HG02642 (cell line): ENCODE data around the gene C1QTNF6.
A peak's percentile ranks its signal among the peaks of the same experiment; 100 is the strongest.
"Not testable (repeated sequence)": the region's sequence is repeated elsewhere in the genome, so short reads cannot be mapped to it uniquely, and the experiment has no call there.

Experiments used
- ATAC-seq: cut with Tn5 transposase; IDR thresholded peaks from one replicate; pipeline ENCODE4 v1.9.1; 2021; ENCODE audit warnings: mild to moderate bottlenecking; ENCODE audit not compliant: unreplicated experiment, poor library complexity

The C1QTNF6 gene

DNA sequence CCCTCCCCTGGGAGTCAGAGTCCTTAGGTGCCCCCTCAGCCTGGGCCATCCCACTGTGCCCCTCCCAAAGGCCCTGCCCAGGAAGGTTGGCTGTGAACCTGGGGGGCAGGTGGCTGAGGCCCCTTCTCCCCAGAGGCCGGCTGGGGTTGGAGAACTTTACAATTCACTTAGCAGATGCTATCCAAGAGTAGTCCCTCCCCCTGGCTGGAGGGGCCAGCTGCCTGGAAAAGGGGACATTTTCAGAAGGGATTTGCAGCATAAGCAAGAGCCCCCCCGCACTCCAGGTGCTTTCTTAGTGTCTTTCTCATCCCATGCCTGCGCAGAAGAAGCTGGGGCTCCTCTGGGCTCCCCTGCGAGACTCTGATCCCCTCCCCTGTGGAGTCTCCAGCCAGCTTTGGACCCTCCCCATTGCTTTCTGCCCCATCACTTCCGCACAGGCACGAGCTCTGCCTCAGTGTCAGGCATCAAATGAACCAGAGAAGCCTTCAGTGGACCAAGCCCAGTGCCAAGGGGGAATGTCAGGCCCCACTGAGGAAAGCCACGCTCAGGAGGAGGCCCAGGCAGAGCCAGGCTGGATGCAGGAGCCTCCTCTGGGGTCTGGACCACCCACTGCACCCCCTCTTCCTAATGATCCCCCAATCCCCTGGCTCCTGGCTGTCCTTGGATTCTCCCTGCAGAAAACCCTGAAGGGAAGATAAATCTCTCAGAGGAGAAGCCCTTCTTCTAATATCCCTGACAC lies 20.5 kb upstream of the C1QTNF6 start:
- no peak for ATAC-seq

DNA sequence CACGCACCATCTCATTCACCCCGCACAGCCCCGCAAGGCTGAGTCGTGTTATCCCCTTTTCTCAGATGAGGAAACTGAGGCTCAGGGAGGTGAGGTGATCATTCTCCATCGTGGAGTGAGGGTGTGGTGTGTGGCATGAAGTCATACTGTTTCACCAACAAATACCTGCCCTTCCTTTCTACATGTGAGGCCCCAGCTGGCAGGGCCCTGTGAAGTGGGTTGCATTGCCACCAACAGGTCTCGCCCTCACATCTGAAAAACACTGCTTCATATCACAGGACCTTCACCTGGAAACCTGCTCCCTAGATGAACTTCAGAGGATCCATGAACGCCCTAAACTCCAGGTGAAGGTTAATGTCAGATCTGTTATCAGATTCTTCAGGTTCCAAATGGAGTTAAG lies 19.9 kb upstream of the C1QTNF6 start:
- ATAC-seq: no peak

DNA sequence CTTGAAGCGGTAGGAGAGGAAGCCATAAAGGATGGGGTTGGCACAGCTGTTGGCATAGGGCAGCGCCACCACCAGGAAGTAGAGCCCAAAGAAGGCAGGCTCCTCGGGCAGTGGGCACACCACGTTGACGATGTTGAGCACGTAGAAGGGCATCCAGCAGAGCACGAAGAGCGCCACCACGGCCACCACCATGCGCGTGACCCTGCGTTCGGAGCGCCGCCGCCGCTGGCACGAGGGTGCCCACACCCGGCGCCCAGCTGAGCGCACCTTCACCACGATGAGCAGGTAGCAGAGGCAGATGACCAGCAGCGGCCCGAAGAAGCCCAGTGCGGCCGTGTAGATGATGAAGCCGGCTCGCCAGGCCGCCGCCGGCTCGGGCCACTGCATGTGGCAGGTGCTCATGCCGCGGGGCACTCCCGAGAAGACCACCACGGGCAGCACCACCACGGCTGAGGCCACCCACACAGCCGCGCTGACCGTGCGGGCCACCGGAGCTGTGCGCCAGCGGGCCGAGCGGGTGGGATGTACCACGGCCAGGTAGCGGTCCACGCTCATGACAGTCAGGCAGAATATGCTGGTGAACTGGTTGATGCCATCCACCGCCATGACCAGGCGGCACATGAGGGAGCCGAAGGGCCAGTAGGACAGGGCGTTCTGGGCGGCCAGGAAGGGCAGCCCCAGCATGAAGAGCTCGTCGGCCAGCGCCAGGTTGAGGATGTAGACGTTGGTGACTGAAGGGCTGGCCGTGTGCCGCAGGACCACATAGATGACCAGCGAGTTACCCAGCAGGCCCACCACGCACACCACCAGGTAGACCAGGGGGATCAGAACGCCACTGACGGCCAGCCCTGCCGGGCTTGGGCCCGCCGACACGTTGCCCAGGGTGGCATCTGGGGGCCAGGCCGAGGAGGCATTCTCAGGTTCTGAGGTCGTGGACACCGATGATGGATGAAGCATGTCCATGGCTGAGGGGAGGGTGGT lies 19.1 kb upstream of the C1QTNF6 start:
- ATAC-seq: no peak

DNA sequence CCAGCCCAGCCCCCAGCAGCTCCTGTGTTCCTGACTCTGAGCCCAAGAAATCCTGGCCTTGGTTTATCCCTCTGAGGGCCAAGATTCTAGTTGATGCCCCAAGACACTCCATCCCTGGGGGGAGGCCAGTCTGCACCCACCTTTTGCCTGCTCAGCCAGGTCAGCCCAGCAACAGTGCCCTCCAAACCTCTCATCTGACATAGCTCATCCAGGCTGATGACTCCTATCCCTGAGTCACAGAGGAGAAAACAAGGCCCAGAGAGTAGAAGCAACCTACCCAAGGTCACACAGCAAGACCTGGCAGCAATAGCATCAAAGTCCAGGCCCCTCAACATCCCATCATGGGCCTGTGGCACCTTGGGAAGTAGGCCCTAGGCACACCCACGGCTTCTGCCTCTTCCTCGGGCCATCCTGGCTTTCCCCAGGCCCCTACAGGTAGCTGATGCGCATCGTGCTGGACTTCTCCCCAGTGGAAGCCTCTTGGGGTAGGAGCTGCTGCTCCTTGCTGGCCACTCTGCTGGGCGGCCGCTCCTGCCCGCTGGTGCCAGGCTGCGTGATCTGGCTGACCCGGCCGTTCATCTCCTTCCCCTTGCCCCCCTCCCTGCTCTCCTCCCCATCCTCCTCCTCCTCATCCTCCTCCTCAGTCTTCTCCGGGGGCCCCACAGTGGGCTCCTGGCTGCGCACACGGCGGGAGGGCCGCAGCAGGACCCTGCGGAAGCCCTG lies 18.2 kb upstream of the C1QTNF6 start:
- no peak for ATAC-seq

DNA sequence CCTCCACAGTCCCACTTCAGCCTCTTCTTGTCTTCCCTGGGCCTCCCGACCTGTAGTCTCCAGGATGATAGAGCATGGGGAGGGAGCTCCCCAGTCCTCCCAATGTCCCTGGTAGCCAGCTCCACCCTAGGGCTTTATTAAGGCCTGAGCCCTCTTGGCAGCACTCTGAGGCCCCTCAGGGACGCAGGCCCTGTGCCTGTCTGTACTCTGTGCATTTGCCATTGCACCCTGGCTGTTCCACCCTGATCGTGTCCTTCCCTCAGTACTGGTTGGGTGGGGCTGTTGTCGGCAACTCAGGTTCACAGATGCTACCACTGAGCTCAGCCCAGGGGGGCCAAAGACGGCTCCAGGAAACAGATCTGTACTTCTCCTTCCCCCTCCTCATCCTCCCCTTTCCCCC lies 17.0 kb upstream of the C1QTNF6 start:
- ATAC-seq: no peak

DNA sequence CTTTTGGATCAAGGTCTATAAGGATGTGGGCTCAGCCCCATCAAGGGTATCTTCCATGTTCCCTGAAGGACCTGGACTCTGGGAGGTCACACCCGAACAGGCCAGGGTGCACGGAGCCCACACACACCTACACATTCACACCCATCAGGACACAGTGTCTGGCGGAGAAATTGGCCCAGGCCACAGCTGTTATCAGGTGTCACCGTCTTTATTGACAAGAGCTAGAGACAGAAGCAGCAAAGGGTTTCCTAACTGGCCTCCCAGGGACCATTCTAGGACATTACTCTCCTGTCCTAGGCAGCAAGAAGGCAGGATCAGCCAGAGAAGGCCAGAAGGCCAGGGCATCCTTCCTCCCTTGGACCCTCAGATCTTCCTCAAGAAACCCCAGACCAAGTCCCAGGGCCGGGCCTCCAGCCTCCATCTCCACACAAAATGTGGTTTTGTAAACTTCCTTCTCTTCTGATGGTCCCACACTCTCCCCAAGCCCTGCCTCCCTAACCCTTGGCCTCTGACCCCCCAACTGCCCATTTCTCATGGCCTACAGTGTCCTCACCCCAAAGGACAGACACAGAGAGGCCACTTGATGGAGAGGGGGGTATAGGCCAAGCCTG lies 16.1 kb upstream of the C1QTNF6 start:
- ATAC-seq: no peak

DNA sequence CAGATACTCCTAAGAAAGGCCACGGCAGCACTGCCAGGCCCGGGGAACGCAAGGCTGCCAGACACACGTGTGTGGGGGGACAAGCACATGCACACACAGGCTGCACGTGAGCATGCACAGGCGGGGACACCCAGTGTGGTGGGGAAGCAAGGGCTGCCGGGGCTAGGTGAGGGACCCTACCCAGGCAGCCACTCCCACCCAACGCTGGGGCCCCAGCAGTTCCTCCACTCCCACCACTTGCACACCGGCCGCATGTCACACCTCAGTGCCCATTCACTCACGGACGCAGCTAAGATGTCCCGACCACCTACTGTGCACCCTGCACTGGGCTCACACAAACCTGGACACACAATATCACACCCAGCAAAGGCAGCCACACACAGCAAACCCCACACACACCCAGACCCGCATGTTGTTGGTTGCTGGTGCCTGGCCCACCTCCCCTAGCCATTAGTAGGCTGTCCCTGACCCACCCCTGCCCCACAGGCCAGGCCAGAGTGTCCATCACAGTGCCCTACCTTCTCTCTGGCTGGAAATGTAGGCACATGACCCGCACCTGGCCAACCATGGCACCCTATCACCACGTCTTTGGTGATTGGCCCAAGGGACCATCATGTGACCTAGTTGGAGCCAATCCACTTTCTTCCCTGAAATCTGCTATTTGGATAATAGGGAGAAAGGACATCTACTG lies 15.5 kb upstream of the C1QTNF6 start:
- no peak for ATAC-seq

DNA sequence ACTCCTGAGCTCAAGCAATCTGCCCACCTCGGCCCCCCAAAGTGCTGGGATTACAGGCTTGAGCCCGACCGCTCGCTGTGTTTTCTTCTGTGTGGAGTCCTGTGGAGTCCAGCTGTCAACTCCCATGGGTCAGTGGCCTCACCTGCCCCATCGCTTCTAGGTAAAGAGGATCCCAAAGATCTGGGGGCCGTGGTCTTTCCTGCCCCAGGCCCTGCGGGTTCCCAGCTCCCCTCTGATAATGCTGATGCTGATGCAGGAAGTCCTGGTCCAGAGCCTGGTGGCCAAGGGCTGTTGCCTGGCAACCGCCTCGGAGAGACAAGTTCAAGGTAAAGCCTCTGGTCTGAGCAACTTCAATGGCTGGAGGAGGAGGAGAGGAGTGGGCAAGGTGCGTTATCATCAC lies 14.7 kb upstream of the C1QTNF6 start:
- ATAC-seq: no peak

DNA sequence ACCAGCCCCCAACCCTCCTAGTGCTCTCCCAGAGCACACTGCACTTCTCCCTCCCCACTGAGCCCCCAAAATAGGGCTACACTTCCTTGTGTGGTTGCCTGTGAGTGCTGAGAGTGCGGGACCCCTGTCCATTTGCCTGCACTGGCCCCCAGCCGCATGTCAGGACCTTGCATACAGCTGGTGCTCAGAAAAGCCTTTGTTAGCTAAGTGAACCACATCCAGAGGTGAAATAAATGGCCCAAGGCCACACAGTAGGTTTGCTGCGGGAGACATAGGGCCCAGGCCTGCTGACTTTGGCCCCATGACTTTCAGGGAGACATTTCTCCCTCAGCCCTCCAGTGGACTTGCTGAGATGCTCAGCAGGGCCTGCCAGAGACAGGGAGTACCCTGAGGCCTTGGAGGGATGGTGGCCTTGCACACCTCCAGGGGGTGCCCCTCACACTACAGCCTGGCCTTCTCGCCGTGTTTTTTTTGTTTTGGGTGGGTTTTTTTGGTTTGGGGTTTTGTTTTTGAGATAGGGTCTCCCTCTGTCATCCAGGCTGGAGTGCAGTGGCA lies 14.0 kb upstream of the C1QTNF6 start:
- no peak for ATAC-seq

DNA sequence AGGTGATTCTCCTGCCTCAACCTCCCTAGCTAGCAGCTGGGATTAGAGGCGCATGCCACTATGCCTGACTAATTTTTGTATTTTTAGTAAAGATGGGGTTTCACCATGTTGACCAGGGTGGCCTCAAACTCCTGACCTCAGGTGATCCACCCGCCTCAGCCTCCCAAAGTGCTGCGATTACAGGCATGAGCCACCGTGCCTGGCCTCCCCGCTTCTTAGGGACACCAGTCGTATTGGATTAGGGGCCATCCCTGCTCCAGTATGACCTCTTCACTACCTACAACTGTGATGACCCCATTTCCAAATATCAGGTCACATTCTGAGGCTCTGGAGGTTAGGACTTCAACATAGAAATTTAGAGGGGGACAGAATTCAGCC lies 13.4 kb upstream of the C1QTNF6 start:
- not testable (repeated sequence) for ATAC-seq

DNA sequence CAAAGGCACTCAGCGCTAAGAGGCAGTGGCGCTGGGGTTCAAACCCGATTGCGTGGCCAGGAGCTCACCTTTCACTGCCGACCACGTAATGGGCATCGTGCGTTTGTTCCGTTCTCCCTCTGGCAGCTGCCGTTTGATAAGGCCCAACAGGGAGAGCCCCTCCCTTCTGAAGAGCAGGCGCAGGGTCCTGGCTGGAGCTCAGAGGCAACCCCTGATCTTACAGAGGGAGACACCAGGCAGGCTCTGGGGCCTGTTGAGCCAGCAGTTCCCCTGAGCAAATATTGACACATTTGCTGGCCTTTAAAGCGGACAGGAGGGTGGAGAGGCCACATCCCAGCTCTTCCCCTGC lies 11.7 kb upstream of the C1QTNF6 start:
- no peak for ATAC-seq

DNA sequence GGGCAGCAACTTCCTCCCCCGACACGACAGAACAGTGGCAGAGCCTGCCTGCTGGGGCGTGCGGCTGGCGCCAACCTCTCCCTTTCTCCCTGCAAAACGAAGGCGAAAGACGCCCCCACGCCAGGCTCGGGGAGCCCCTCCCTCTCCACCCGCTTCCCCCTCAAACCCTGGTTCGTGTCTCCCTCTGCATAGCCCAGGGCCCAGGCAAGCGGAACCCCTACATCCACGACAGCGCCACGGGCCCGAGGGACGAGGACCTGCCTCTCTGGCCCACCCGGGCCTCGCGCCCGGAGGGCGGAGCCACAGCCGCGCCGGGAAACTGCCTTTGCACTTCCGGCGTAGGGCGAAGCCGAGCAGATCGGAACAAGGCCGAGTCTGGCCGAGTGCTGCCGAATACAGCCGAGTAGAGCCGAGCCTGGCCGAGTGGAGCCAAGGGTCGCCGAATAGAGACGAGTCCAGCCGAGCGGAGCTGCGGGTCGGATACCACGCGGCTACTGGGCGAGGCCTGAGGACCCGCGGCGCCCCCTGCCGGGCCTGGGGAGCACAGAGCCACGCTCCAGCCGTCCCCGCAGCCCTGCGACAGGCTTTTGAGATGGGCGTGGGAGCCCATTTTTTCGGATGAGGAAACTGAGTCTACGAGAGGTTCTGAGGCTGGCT lies 11.2 kb upstream of the C1QTNF6 start:
- ATAC-seq: peak; percentile 93

DNA sequence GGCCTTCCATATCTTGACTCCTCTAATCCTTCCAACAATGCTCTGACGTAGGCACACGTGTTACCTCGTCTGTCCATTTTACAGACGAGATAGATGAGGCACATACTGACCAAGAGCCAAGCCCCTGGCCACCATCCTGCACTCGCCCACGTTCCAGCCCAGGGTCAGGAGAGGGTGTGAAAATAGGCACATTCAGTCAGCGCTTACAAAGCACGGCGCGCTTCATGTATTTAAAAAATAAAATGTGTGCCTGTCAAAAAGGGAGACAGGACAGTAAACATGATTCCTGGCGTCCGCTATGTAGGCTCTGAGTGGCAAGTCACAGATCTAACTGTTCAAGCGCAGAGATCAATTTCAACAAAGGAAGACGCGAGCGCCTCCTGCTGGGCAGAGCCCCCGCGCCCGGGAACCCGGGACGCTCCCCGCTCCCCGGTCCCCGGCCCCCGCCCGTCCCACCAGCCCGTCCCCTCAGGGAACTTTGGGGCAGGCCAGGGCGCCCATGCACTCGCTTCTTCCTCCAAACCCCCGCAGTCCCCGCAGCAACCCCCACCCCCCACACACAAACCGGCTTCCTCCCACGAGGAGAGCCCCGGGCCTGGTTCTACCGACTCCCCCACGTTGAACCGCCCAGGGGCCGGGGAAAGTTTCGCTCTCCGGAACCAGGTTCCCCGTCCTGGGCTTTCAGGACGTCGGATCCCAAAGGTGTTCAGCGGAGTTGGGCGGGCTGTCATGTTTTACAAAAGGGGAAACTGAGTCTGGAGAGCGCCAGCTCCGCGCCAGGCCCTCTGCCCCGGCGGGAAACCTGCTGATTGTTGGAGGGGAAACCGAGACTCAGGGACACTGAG lies 10.4 kb upstream of the C1QTNF6 start:
- ATAC-seq: peak; percentile 32

DNA sequence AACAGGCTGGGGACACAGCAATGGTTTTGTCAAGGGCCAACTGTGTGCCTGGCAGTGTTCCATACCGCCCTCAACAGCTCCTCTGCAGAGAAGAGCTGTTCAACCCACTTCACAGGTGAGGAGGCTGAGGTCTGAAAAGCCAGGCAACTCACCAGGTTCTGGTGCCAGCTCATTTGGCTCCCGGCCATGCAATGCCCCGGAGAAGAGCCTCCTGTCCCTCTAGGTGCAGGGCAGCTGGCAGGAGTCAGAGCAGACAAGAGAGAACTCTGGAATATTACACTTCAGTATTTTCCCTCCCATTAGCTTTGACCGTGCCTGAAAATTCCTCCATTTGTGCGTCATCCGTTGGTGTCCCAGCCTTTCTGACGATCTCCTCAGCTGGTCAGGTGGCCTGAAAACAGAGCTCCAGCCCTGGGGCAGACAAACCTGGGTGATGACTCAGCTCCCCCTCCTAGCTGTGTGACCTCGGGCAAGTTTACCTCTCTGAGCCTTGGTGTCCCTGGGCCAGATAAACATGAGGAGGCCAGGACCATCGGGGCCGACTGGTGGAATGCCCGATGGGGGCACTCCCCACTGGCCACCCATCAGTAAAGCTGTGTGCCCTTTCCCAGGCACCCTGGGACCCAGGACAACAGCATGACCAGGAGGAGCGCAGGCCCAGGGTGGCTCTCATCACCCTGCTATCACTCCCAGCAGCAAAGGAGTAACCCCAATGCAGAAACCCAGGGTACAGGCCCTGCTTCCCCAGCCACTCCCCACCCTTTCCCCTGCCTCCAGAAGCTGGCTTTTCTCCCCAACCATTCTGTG lies 9.6 kb upstream of the C1QTNF6 start:
- no peak for ATAC-seq

DNA sequence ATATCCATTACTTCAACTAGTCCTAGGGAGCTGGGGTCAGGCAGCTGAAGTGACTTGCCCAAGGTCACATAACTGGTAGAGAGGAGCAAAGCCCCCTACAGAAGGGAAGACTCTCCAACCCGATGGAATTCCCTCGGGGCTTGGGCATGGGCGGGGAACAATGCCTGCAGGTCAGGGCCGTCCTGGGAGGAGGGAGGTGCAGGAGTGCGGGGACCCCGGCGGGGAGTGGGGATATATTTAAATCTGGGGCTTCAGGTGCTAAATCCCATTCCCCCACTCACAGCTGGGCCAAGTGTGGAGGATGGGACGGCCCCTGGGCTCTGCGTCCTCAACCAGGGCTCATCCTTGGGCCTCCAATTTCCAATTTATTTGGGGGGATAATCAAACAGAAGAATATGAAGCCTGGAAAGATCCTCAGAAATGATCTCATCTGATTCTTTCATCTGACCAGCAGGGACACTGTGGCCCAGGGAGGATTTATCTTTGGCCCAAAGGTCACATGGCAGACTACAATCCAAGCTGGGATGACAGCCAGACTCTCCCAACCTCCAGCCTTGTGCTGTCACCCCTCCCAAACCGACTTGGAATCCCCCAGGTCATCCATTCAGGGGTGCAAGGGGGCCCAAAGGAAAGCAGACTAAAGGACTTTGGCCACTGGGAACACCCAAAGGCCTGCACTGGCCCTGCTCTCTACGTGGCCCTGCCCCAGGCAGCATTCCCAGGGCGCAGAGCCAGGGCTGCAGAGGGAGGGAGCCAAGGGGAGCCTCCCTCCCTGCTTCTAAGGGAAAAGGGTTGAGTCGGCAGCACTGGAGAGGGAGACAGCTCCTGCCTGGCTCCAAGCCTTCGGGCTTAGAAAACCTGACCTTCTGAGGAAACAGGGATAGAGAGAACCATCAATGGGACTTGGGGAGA lies 8.7 kb upstream of the C1QTNF6 start:
- no peak for ATAC-seq

DNA sequence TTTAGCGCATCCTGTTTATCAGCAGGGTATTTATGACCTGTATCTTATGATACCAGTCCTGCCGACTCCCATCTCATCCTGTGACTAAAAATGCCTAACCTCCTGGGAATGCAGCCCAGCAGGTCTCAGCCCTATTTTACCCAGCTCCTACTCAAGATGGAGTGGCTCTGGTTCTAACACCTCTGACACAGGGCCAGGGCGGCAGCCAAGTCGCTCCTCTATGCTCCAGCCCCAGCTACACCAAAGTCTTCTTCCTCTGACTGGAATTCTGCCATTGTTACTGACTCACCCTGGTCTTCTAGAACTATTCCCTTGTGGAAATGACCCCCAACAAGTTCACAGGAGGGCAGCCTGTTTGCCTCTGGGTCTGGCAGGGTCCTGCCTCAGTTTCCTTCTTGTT lies 7.9 kb upstream of the C1QTNF6 start:
- ATAC-seq: no peak

DNA sequence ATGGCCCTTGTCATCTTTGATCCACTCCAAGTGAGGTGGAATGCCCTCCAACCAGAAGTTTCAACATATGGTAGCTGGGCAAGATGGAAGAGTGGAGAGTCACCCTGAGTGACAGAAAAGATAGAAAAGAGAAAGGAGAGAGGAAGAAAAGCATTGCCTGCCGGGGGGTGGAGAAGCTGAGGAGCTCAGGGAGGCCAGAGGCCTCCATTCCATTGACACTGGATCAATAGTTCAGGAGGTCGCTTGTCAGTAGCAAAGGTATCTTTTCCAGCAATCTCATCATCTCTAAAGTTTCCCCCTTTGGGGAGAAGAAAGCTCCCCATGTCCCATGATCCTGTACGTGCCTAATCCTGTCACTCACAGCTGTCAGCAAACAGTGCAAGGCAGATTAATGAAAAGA lies 6.7 kb upstream of the C1QTNF6 start:
- no peak for ATAC-seq
